GM18858 (cell line): Measurements from ENCODE around the gene TEX51.

Source experiments
- ATAC-seq: cut with Tn5 transposase; IDR thresholded peaks from one replicate; pipeline ENCODE4 v1.9.1; 2021; ENCODE audit not compliant: unreplicated experiment

Gene TEX51

DNA sequence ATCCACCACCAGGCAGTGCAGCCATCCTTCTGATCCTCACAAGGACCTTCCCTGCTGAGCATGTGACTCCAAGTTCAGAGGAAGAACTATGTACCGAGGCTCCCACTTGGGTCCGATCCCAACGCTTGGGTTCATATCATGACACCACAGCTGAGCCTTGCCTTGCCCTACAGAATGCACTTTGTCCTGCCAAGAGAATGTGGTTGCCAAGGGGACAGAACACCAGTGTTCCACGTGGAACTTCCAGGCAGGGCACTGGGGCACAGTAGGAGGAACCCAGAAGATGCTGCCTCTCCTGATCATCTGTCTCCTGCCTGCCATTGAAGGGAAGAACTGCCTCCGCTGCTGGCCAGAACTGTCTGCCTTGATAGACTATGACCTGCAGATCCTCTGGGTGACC is at the start of gene TEX51:
Gene TEX51 (plus strand): TSS at position 255 of the 400 bp plus-strand sequence. CDS start 29 bp downstream, at position 284.
- ATAC-seq = no peak

DNA sequence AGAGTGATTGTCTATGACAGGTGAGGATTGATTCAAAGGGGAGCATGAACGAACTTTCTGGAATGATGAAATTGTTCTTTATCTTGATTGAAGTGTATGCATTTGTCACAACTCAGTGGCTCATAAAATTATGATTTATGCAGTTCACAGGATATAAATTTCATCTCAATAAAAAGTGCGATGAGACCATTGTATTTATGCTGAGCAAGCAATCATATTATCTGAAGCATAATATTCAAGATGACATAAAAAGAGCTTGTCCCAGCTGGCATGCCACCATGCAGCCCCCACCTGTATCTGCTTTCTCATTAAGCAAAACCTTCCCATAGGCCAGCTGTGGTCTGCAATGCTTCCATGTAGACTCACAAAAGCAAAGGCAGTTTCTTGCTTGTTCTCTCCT is 49.6 kb upstream of the TEX51 start:
- no peak for ATAC-seq

DNA sequence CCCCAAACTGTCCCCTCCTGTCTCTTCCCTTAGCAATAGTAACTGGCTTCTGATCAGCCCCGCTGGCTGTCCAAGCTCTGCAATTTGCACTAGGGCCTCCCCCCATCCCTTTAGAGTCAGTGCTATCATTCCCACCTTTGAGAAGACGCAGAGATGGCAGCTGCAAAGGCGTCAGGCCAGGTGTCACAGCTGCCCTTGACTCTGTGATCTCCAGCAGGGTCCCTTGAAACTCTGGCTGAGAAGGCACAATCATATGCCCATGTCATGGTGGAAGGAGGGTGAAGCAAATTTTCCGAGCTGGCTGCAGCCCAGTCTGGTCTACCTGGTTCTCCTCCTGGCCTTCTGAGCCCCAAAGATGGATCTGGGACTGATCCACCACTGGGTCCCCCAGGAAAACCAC is 49.2 kb upstream of the TEX51 start:
- ATAC-seq = no peak

DNA sequence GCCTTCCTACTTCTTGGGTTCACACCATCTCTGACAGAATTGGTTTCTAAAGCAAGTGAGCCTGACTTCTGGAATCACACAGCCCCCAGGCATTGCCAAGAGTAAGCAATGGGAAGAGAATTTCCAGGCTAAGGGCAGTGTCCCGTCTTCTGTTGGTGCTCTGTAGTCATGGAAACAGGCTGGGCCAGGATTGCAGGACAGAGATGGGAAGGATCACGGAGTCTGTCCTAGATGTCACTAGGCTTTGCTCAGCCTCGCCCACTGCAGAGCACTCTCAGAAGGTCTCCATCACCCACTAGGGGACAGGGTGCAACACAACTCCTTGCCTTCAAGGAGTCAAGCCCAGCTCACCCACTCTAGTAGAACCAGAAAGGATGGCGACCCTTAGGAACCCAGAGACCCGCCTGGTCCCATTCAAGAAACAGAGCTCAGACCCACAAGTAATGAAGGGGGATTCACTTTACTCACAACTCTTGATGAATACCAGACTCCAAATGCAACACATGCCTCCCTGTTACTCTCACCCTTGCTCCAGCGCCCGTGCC is 48.6 kb upstream of the TEX51 start:
- ATAC-seq = no peak

DNA sequence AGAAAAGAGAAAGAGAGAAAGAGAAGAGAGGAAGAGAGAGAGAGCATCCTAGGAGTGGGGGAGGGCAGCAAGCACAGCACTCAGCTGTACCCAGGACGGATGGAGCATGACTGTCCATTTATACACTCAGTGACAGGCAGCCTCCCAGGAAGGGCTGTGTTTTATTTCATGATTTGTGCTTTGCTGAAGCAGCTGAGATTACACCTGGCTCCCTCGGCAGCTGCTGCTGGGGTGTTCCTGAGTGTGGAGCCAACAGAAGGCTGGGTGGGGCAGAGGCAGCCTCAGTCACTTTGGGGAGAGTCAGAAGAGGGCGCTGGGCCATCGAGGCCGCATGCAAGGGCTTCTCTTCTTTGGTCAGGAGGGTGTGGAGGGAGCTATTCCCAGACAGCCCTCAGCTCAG is 47.8 kb upstream of the TEX51 start:
- no peak for ATAC-seq

DNA sequence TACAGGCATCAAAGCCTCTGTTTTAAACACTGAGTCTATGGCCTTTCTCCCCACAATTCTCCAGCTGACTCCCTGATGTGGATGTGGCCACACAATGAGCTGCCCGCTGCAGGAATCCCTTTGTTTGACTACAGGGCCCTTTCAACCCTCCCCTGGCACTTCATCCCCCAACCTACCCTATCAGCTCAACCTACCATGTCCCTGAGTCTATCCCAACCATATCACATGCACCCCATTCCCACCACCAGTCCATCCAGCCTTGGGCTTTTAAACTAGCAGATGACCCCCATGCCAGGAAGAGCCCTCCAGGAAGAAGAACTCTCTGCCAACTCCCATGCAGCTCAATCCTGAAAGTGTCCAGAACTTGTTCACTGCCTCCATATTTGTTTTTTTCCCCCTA is 46.9 kb upstream of the TEX51 start:
- no peak for ATAC-seq

DNA sequence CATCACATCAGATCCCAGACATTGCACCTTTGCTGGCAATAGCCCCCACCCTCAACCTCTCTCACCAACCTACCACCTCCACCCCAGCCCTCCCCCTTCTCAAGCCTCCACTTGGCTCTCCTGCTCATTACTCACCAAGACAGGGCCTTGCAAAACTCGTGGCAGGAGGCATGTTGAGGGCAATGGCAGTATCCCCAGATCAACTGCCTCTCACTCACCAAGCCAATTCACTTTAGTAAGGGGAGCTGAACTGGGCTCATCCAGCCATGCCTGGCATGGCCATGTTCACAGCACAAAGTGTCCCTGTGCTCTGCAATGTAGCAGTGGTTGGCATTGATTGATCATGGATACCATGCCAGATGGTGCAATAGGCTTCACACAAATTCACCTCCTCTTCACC is 46.3 kb upstream of the TEX51 start:
- ATAC-seq = no peak

DNA sequence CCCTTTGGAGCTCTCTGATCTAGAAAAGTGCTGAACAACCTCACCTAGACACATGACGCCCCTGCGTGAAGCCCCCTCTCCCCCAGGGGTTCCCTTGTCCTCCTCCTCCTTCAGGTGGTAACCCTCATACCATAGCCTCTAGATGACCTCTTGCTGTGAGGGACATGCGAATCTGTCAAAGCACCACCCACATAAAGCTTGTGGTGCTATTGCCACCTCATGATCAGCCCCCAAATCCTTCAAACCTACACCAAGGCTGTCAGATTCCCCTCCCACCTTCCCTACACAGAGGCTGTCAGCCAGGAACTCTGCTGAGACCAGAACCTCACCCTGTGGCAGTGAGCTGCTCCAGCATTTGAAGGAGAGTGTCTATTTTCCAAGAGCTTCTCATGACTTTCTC is 43.1 kb upstream of the TEX51 start:
- no peak for ATAC-seq

- no peak for ATAC-seq
Measured at GRCh38 chr2:126856403-126856802, 42.3 kb upstream of the TEX51 start.

DNA sequence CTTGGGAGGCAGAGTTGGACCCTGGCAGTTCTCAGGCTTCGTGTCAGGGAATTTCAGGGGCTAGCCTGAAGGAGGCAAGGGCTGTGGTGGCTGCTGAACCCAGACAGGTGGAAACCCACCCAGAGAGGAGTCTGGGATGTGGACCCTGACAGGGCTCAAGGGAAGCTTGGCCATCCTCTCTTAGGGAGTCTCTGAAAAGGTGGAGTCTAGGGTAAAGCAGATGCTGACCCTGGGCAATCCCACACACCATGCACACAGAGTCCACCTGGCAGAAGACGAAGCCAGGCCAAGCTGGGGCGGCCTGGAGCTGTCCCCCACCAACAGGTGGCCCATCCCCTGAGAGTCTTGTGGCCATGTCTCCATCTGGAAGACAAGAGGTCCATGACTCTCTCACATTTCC is 41.2 kb upstream of the TEX51 start:
- ATAC-seq = no peak

DNA sequence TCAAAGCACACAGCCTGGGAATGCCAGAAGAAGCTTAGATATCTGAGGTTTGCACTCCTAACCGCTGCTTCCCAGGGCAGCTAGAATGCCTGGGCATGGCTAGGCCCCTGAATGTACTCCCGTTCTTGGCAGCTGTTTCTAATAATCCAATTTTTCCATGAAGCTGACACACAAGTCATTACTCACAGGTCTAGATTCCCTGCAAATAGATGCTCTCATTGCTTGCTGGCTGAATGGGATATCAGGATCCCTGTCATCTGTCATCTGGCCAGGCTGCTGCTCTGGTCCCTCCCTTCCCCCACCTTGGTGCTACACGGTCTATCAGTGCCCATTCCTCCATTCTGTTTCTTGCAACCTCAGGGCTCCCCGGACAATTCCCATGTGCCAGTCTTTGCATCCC is 40.7 kb upstream of the TEX51 start:
- no peak for ATAC-seq

- no peak for ATAC-seq
Measured at GRCh38 chr2:126858436-126858835, 40.3 kb upstream of the TEX51 start.

- ATAC-seq = no peak
Measured at GRCh38 chr2:126858991-126859390, 39.7 kb upstream of the TEX51 start.

DNA sequence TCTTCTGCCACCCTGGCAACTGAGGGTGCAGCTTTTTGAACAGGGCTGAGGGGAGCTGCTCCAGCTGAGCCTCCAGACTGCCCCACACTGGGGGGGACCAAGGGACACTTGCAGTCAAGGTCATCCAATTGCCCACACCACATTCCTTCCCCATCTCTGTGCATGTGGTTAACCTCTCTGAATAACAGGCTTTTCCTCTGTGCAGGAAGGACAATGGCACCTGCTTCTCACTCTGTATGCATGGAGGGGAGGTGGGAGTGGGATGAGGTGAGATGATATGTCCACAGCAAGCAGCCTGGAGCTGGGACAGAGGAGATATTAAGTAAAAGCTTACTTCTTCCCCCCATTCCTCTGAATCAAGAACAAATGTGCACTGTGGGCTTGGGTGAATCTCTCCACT is 39.1 kb upstream of the TEX51 start:
- no peak for ATAC-seq

GRCh38 chr2:126860385-126860784 is 38.3 kb upstream of the TEX51 start:
- ATAC-seq = no peak

GRCh38 chr2:126862730-126863129 is 36.0 kb upstream of the TEX51 start:
- ATAC-seq = no peak

DNA sequence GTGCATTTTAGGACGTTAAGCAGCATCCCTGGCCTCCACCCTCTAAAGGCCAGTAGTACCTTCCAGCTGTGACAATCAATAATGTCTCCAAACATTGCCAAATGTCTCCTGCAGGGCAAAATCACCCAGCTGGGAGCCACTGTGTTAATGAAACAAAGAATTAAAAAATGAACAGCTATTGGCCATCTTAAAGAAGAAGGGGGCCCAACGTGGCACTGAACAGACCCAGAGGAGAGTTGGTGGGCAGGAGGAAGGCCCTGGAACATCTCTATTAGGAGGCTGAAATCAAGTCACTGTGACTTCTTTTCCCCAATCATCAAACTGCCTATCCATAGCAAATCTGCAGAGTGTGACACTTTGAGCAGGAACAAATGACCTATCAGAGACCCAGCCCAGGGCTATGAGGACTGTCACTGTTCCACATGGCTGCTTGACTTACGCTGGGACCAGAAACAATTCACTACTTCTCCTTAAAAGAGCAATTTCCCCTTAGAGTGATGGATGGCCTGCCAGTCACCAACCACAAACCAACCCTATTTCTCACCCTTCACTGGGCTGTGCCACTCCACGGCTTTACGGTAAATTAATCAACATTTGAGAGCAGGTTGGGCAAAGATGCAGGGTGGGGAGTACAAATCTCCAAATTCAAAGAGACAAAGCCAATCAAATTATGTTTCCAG is 35.2 kb upstream of the TEX51 start:
- no peak for ATAC-seq

DNA sequence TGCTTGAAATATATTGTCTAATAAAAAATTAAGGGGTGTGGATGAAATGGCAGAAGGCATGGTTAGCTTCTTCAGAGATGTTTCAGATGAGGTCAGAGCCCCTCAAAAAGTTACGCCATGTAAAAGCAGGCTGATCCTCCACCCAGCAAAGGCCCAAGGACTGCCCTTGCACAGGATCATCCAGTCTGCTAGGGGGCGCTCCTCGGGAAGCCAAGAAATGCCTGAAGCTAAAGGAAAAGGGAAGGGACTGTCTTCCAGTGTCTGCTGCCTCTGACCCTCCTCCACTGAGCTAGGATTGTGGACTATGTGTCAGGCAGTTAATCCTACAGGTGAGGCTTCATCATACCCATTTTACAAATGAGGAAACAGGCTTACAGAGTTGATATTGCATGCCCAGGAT is 33.8 kb upstream of the TEX51 start:
- ATAC-seq = no peak

- no peak for ATAC-seq
Measured at GRCh38 chr2:126866451-126866850, 32.2 kb upstream of the TEX51 start.

GRCh38 chr2:126874961-126875360 is 23.7 kb upstream of the TEX51 start:
- ATAC-seq = no peak

GRCh38 chr2:126876631-126877030 is 22.1 kb upstream of the TEX51 start:
- no peak for ATAC-seq

GRCh38 chr2:126877041-126877440 is 21.6 kb upstream of the TEX51 start:
- ATAC-seq = no peak
